ENCODE measurements around the gene SEPTIN6.

SEPTIN6 gene

GRCh38 chrX:119693040-119693995 lies at the start of gene SEPTIN6:
Gene SEPTIN6, minus strand, starts transcription at chrX:119693168. Its CDS starts 63 bp downstream, at chrX:119693105.
- no peak for DNase-seq

- no peak for DNase-seq
Measured at GRCh38 chrX:119738742-119739141, 45.8 kb upstream of the SEPTIN6 start.

GRCh38 chrX:119736206-119736764 lies 43.3 kb upstream of the SEPTIN6 start:
- DNase-seq: no peak

- no peak for DNase-seq
Measured at GRCh38 chrX:119735467-119735866, 42.5 kb upstream of the SEPTIN6 start.

- no peak for DNase-seq
Measured at GRCh38 chrX:119734897-119735339, 42.0 kb upstream of the SEPTIN6 start.

- DNase-seq: peak; percentile 21
Measured at GRCh38 chrX:119729408-119730201, 36.6 kb upstream of the SEPTIN6 start.

- no peak for DNase-seq
Measured at GRCh38 chrX:119728487-119728886, 35.5 kb upstream of the SEPTIN6 start.

- DNase-seq: no peak
Measured at GRCh38 chrX:119726900-119727555, 34.1 kb upstream of the SEPTIN6 start.

GRCh38 chrX:119721926-119722325 lies 29.0 kb upstream of the SEPTIN6 start:
- DNase-seq: no peak

- no peak for DNase-seq
Measured at GRCh38 chrX:119721487-119721886, 28.5 kb upstream of the SEPTIN6 start.

GRCh38 chrX:119709630-119710029 lies 16.7 kb upstream of the SEPTIN6 start:
- DNase-seq: no peak

GRCh38 chrX:119708936-119709335 lies 16.0 kb upstream of the SEPTIN6 start:
- DNase-seq: no peak

- DNase-seq: no peak
Measured at GRCh38 chrX:119706616-119707015, 13.6 kb upstream of the SEPTIN6 start.

GRCh38 chrX:119698845-119699244 lies 5.9 kb upstream of the SEPTIN6 start:
- DNase-seq: no peak

- no peak for DNase-seq
Measured at GRCh38 chrX:119696251-119696890, 3.4 kb upstream of the SEPTIN6 start.

- no peak for DNase-seq
Measured at GRCh38 chrX:119695535-119696050, 2.6 kb upstream of the SEPTIN6 start.

- DNase-seq: no peak
Measured at GRCh38 chrX:119694601-119695534, 1.9 kb upstream of the SEPTIN6 start.

- DNase-seq: no peak
Measured at GRCh38 chrX:119693996-119694451, 1.1 kb upstream of the SEPTIN6 start.

- DNase-seq: no peak
Measured at GRCh38 chrX:119692191-119693039, 553 bp downstream of the SEPTIN6 start.

Measured in NCI-H2029 treated with DMSO at 0.1 percent for 48 hours (cell line).